K562 (cell line): ENCODE measurements around the gene KDM4F. TPM values are rescaled to one million over a fixed set of nuclear protein-coding genes. Genes with fewer than 3 reads are reported as not detected.

Experiments
- ATAC-seq: fragments of 200-7000 bp; cut with Tn5 transposase; 3 replicates; pipeline ENCODE4 v1.9.1; 2020; ENCODE audit warnings: moderate library complexity
- BruUV-seq: library from RNA; stranded (reverse); fragments of 400-500 nt; replicated peaks from 2 replicates; lab custom pipeline; 2021; lab: Mats Ljungman, UMichigan
- CTCF ChIA-PET: fragments of 300-600 bp; formaldehyde crosslinking; extraction: SDS; loops from one replicate; lab custom pipeline; 2021; ENCODE audit warnings: low intra/inter-chr PET ratio; lab: Yijun Ruan, JAX
- POLR2A ChIA-PET: fragments of 300-600, 350-650 bp; sonication (Branson Sonifier 250); formaldehyde crosslinking; extraction: SDS; loops from one replicate; lab custom pipeline; 2021; ENCODE audit warnings: antibody characterized with exemption, inconsistent platforms; lab: Yijun Ruan, JAX
- DNase-seq, 4 experiments: peaks; one replicate each; pipeline versions ENCODE4 v3.0.0 to v3.0.0-alpha.2; 2011 to 2018; ENCODE audit warnings: low spot score in 3 of 4, mixed read lengths in 3 of 4; ENCODE audit errors: extremely low read depth in 1 of 4
- FAIRE-seq: peaks from 2 replicates; lab custom pipeline; 2011; peaks lifted over from hg19 to GRCh38; lab: Jason Lieb, UNC
- H2AFZ ChIP-seq: 2 replicates; pipeline ENCODE4 v1.6.0; 2011; ENCODE audit warnings: low read depth, low read length, control low read depth, inconsistent platforms
- H3K27ac ChIP-seq: fragments of 200-600 bp; 3 replicates; pipeline ENCODE4 v1.8.0; 2011; ENCODE audit warnings: low read depth, mild to moderate bottlenecking, control low read depth, inconsistent platforms, low read length, moderate library complexity, mixed read lengths; ENCODE audit errors: extremely low read depth
- H3K27me3 ChIP-seq, 2 experiments: fragments of 300-600 bp in 1 of 2; 2 replicates in 1 of 2; 3 replicates in 1 of 2; pipeline versions ENCODE4 v1.6.0 to v1.8.0; 2011; ENCODE audit warnings: inconsistent platforms in 2 of 2, low read length in 2 of 2, mild to moderate bottlenecking in 1 of 2, mixed read lengths in 1 of 2, moderate library complexity in 1 of 2; ENCODE audit not compliant: control insufficient read depth in 2 of 2, insufficient read depth in 2 of 2
- H3K36me3 ChIP-seq: fragments of 300-600 bp; 3 replicates; pipeline ENCODE4 v1.8.0; 2011; ENCODE audit warnings: mild to moderate bottlenecking, low read length, inconsistent platforms; ENCODE audit not compliant: control insufficient read depth, insufficient read depth
- H3K4me1 ChIP-seq, 2 experiments: fragments of 200-600 bp in 1 of 2; replicated peaks in 1 of 2; 2 replicates in 1 of 2; 3 replicates in 1 of 2; pipeline versions ENCODE4 v1.5.1 to v1.8.0; 2011; ENCODE audit warnings: inconsistent platforms in 2 of 2, low read length in 2 of 2, mild to moderate bottlenecking in 1 of 2, mixed read lengths in 1 of 2, moderate library complexity in 1 of 2; ENCODE audit not compliant: control insufficient read depth in 2 of 2, insufficient read depth in 2 of 2
- H3K4me2 ChIP-seq: 2 replicates; pipeline ENCODE4 v1.6.1; 2011; ENCODE audit warnings: low read length, control low read depth, inconsistent platforms, mixed read lengths; ENCODE audit not compliant: insufficient read depth
- H3K4me3 ChIP-seq: fragments of 200-600 bp; sonication (generic), shearing (Covaris generic); 2 replicates; pipeline ENCODE4 v1.5.1; 2016; ENCODE audit warnings: control low read depth, inconsistent platforms
- H3K79me2 ChIP-seq: fragments of 200-600 bp; 3 replicates; pipeline ENCODE4 v1.8.0; 2011; ENCODE audit warnings: low read length, inconsistent platforms; ENCODE audit not compliant: control insufficient read depth, insufficient read depth
- H3K9ac ChIP-seq, 2 experiments: 2 replicates each; pipeline versions ENCODE4 v1.6.0 to v1.6.1; 2011; ENCODE audit warnings: low read depth in 2 of 2, low read length in 2 of 2, control low read depth in 1 of 2, inconsistent platforms in 1 of 2, mild to moderate bottlenecking in 1 of 2, mixed read lengths in 1 of 2; ENCODE audit not compliant: insufficient read depth in 1 of 2
- H3K9me1 ChIP-seq: one replicate; pipeline ENCODE4 v1.6.0; 2011; ENCODE audit warnings: inconsistent platforms, mild to moderate bottlenecking, low read length, moderate library complexity; ENCODE audit not compliant: control insufficient read depth, insufficient read depth
- H3K9me3 ChIP-seq: replicated peaks from 2 replicates; pipeline ENCODE4 v1.5.1; 2011; ENCODE audit warnings: low read depth, low read length, inconsistent platforms; ENCODE audit not compliant: control insufficient read depth, insufficient read depth
- H4K20me1 ChIP-seq: replicated peaks from 2 replicates; pipeline ENCODE4 v1.6.1; 2011; ENCODE audit warnings: low read length, inconsistent platforms, mixed read lengths; ENCODE audit not compliant: control insufficient read depth, insufficient read depth
- ARID3A ChIP-seq: IDR thresholded peaks from 2 replicates; pipeline ENCODE4 v1.6.1; 2012; ENCODE audit warnings: low read depth, low read length, improper control_type of control experiment, borderline replicate concordance
- ATF1 ChIP-seq, 2 experiments: fragments of 450-650 bp in 1 of 2; IDR thresholded peaks; 2 replicates each; pipeline ENCODE4 v1.6.1; 2016; ENCODE audit warnings: missing compliant biosample characterization in 1 of 2, missing genetic modification characterization in 1 of 2
- COPS2 ChIP-seq: fragments of 450-650 bp; conservative IDR thresholded peaks from 2 replicates; pipeline ENCODE4 v1.6.1; 2016; ENCODE audit warnings: mild to moderate bottlenecking, moderate library complexity
- DACH1 ChIP-seq: fragments of 450-650 bp; IDR thresholded peaks from 2 replicates; pipeline ENCODE4 v1.6.1; 2018; ENCODE audit not compliant: partially characterized antibody
- FOXA1 ChIP-seq: fragments of 450-650 bp; IDR thresholded peaks from 2 replicates; pipeline ENCODE4 v1.6.1; 2016; ENCODE audit warnings: mild to moderate bottlenecking, borderline replicate concordance
- FOXJ2 ChIP-seq: fragments of 200-800 bp; sonication (Bioruptor generic); IDR thresholded peaks from 2 replicates; pipeline ENCODE4 v1.6.1; 2016; ENCODE audit warnings: missing genetic modification characterization, missing compliant biosample characterization
- IRF9 ChIP-seq: fragments of 450-650 bp; IDR thresholded peaks from 2 replicates; pipeline ENCODE4 v1.6.1; 2016; ENCODE audit warnings: missing biosample characterization, missing genetic modification characterization
- MAFF ChIP-seq: IDR thresholded peaks from 2 replicates; pipeline ENCODE4 v1.6.1; 2012; ENCODE audit warnings: low read length, improper control_type of control experiment
- MTA2 ChIP-seq: fragments of 450-650 bp; IDR thresholded peaks from 2 replicates; pipeline ENCODE4 v1.6.1; 2016; ENCODE audit warnings: low read depth
- PCBP1 ChIP-seq: fragments of 200-400 bp; formaldehyde crosslinking; IDR thresholded peaks from 2 replicates; pipeline ENCODE4 v1.6.1; 2018; ENCODE audit warnings: mild to moderate bottlenecking, low read depth, low read length; ENCODE audit not compliant: poor library complexity, severe bottlenecking
- SIN3A ChIP-seq, 2 experiments: fragments of 150-350 bp in 1 of 2; IDR thresholded peaks; 2 replicates each; pipeline ENCODE4 v1.6.1; 2011 to 2016; ENCODE audit warnings: borderline replicate concordance in 2 of 2, low read depth in 2 of 2, low read length in 2 of 2, mild to moderate bottlenecking in 2 of 2, moderate library complexity in 2 of 2; ENCODE audit not compliant: control insufficient read depth in 1 of 2
- TOE1 ChIP-seq, 2 experiments: fragments of 450-650 bp in 1 of 2; sonication (generic) in 1 of 2; formaldehyde crosslinking in 1 of 2; IDR thresholded peaks; 2 replicates each; pipeline versions ENCODE4 v1.7.1 to v1.8.0; 2016 to 2022; ENCODE audit warnings: borderline replicate concordance in 2 of 2, mild to moderate bottlenecking in 2 of 2, antibody characterized with exemption in 1 of 2, inconsistent platforms in 1 of 2, low read depth in 1 of 2, missing genetic modification reagents in 1 of 2, moderate library complexity in 1 of 2
- in situ Hi-C: fragments of 300-500 bp; cut with MboI; formaldehyde crosslinking; loops from 4 replicates; pipeline ENCODE4 v1.15.0; 2018; ENCODE audit warnings: inconsistent platforms, mixed read lengths
- intact Hi-C: fragments of 100-400 bp; cut with micrococcal nuclease; formaldehyde crosslinking; loops from 2 replicates; pipeline ENCODE4 v1.14.2; 2022
- polyA plus RNA-seq, 8 experiments: library from polyadenylated mRNA; depleted of rRNA in 4 of 8; stranded (reverse) in 5 of 8; unstranded in 3 of 8; fragments of >200 nt; fragmentation: Nextera tagmentation in 2 of 8; fragmentation: Illumina TruSeq in 1 of 8; extraction: Ambion mirVana in 2 of 8; extraction: Trizol in 1 of 8; gene quantifications; 2 replicates each; pipeline versions ENCODE4 v1.2.1 to v1.2.3, GENCODE V29; 2011 to 2014; ENCODE audit warnings: inconsistent platforms in 1 of 8, missing spikeins in 1 of 8
- total RNA-seq, 7 experiments: library from RNA; depleted of rRNA in 6 of 7; stranded (reverse); fragments of >200 nt in 6 of 7; fragmentation: Illumina TruSeq in 2 of 7; extraction: Trizol in 2 of 7; gene quantifications; 2 replicates each; pipeline versions ENCODE4 v1.2.1 to v1.2.3, GENCODE V29; 2011 to 2021; ENCODE audit warnings: low replicate concordance in 1 of 7
- TF ChIP-seq, protein P1 (sequence below): fragments of 250-450 bp; sonication (Bioruptor Pico); IDR thresholded peaks from 2 replicates; pipeline ENCODE4 v1.5.0; 2022; ENCODE audit warnings: mild to moderate bottlenecking

Gene KDM4F
- total and polyA plus RNA-seq, 9 of the 15 experiments (the other 6 are each of a cell fraction or from before 2014, with no cell fraction given): not detected

DNA sequence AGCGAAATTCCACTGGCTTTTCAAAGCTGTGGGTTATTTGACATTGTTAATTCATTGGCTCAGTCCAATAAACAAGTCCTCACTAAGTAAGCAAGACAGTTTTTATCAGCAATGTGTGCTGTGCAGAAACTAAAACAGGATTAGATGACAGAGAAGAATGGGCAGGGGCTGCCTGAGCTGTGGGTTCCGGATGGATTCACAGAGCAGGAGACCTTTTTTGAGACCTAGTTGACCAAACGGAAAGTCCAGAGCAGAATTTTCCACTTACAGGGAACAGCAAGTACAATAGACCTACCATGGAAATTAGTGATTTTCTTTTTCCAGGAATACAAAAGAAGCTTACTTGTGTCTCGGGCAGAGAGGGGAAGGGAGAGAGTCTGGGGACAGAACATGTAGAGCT is 5.2 kb upstream of the KDM4F start (continued):
- TF ChIP-seq, protein P1, sequence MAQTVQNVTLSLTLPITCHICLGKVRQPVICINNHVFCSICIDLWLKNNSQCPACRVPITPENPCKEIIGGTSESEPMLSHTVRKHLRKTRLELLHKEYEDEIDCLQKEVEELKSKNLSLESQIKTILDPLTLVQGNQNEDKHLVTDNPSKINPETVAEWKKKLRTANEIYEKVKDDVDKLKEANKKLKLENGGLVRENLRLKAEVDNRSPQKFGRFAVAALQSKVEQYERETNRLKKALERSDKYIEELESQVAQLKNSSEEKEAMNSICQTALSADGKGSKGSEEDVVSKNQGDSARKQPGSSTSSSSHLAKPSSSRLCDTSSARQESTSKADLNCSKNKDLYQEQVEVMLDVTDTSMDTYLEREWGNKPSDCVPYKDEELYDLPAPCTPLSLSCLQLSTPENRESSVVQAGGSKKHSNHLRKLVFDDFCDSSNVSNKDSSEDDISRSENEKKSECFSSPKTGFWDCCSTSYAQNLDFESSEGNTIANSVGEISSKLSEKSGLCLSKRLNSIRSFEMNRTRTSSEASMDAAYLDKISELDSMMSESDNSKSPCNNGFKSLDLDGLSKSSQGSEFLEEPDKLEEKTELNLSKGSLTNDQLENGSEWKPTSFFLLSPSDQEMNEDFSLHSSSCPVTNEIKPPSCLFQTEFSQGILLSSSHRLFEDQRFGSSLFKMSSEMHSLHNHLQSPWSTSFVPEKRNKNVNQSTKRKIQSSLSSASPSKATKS (CRISPR knock-in tag): no peak
- TF ChIP-seq COPS2 (no peak), FOXA1 (no peak), FOXJ2 (no peak)
- TF ChIP-seq, all 486 proteins: peak for 0

- ATAC-seq: no peak
- DNase-seq: no peak
- TF ChIP-seq DACH1 (no peak), MTA2 (no peak), IRF9 (tag) (no peak), PCBP1 (no peak), TOE1 (IDR thresholded peaks at IDR 0.05; ENCODE audit: borderline replicate concordance) (no peak), TOE1 (CRISPR knock-in tag; IDR thresholded peaks at IDR 0.05; ENCODE audit: borderline replicate concordance, low read depth) (no peak), SIN3A (IDR thresholded peaks at IDR 0.05; ENCODE audit: borderline replicate concordance in 2 of 2, control insufficient read depth in 1 of 2, low read depth in 2 of 2, low read length in 2 of 2) (no peak), MAFF (no peak), ATF1 (CRISPR knock-in tag; IDR thresholded peaks at IDR 0.05) (no peak), ATF1 (tag; IDR thresholded peaks at IDR 0.05) (no peak), ARID3A (no peak)
These were observed 3.4 kb upstream of the KDM4F start for GRCh38 chr11:95045812-95046211.

More at GRCh38 chr11:95045812-95046211, 3.4 kb upstream of the KDM4F start:
- no peaks in the 10 kb centered on the region for H3K9me1 ChIP-seq
- H3K4me1 ChIP-seq: peaks cover 4 to 6% of the 10 kb centered on the region in 2 experiments; a peak in 2 of 5 replicates
- H3K4me2 ChIP-seq: no peak overlapping the region
- H4K20me1 ChIP-seq: no peaks in the 10 kb centered on the region
- no peaks in the 10 kb centered on the region for H3K9me3 ChIP-seq
- no peak for FAIRE-seq
- H2AFZ ChIP-seq: no peak overlapping the region
- no peaks in the 10 kb centered on the region for H3K79me2 ChIP-seq
- ChIA-PET CTCF (no interaction called here), POLR2A (interaction anchor here (1.1 to 1.4 kb wide), 2 partner anchors 14 to 16 kb away, joined by 3 to 4 read pairs; no protein-coding TSS in a partner anchor)
- no peaks in the 10 kb centered on the region for H3K36me3 ChIP-seq
- H3K27ac ChIP-seq: no peak overlapping the region
- intact Hi-C loops (no loop called here), in situ Hi-C loops (no loop called here)
- H3K4me3 ChIP-seq: no peak overlapping the region
- BruUV-seq: no TSS peak
- H3K27me3 ChIP-seq: peaks cover 3 to 33% of the 10 kb centered on the region in 2 experiments; a peak in 4 of 5 replicates
- H3K9ac ChIP-seq: no peak overlapping the region
